ENCODE results near the gene YAP1.

- TF ChIP-seq CTCF (conservative IDR thresholded peaks at IDR 0.05; ENCODE audit: low read length) = no peak
- TF ChIP-seq EZH2phosphoT487 (IDR thresholded peaks at IDR 0.05; ENCODE audit: borderline replicate concordance, low read depth, low read length) = no peak
These were observed 45.9 kb upstream of the YAP1 start for GRCh38 chr11:102064316-102064715.

Measured in OCI-LY7 (cell line).